Spleen (tissue), 11 donors: ENCODE results near the gene RBM4B. TPM values are rescaled to one million over a fixed set of nuclear protein-coding genes. Genes with fewer than 3 reads are reported as not detected.

ENCODE experiments used
- DNase-seq: peaks from one replicate; pipeline ENCODE4 v3.0.0-alpha.2; 2020
- H3K27ac ChIP-seq, 8 donors: fragments of 200-600 bp; sonication (generic) in 7 of 8; 1 replicate in 4 of 8; 2 replicates in 4 of 8; pipeline versions ENCODE4 v1.5.0 to v1.8.0; 2016 to 2021; ENCODE audit warnings: inconsistent platforms in 4 of 8, mild to moderate bottlenecking in 4 of 8, moderate library complexity in 1 of 8
- H3K27me3 ChIP-seq, 7 donors: fragments of 200-600 bp; sonication (generic) in 6 of 7; replicated peaks in 1 of 7; 1 replicate in 4 of 7; 2 replicates in 3 of 7; pipeline versions ENCODE4 v1.5.0 to v1.8.0; 2016 to 2021; ENCODE audit warnings: inconsistent platforms in 3 of 7, mild to moderate bottlenecking in 1 of 7
- H3K36me3 ChIP-seq, 6 donors: fragments of 200-600 bp; sonication (generic) in 5 of 6; 1 replicate in 4 of 6; 2 replicates in 2 of 6; pipeline versions ENCODE4 v1.5.0 to v1.8.0; 2016 to 2021; ENCODE audit warnings: inconsistent platforms in 2 of 6
- H3K4me1 ChIP-seq, 6 donors: fragments of 200-600 bp; sonication (generic) in 5 of 6; 1 replicate in 3 of 6; 2 replicates in 3 of 6; pipeline versions ENCODE4 v1.5.0 to v1.8.0; 2016 to 2021; ENCODE audit warnings: inconsistent platforms in 3 of 6
- H3K4me3 ChIP-seq, 8 donors: fragments of 200-600 bp; sonication (generic) in 7 of 8; 1 replicate in 4 of 8; 2 replicates in 4 of 8; pipeline versions ENCODE4 v1.5.0 to v1.8.0; 2016 to 2021; ENCODE audit warnings: inconsistent platforms in 4 of 8, mild to moderate bottlenecking in 4 of 8, moderate library complexity in 2 of 8
- H3K9me3 ChIP-seq, 8 donors: fragments of 200-600 bp; sonication (generic) in 7 of 8; 1 replicate in 4 of 8; 2 replicates in 4 of 8; pipeline versions ENCODE4 v1.5.0 to v1.8.0; 2016 to 2021; ENCODE audit warnings: inconsistent platforms in 4 of 8
- CTCF ChIP-seq, 11 experiments: fragments of 200-600 bp in 7 of 11; fragments of 450-650 bp in 4 of 11; sonication (generic) in 4 of 11; IDR thresholded peaks in 8 of 11; conservative IDR thresholded peaks in 3 of 11; 1 replicate in 7 of 11; 2 replicates in 4 of 11; pipeline versions ENCODE4 v1.4.0 to v1.8.0; 2016 to 2021; ENCODE audit warnings: antibody characterized with exemption in 11 of 11, inconsistent platforms in 4 of 11, mild to moderate bottlenecking in 1 of 11
- POLR2A ChIP-seq, 3 donors: fragments of 450-650 bp; IDR thresholded peaks; one replicate each; pipeline ENCODE4 v1.5.1; 2017; ENCODE audit warnings: antibody characterized with exemption in 3 of 3, mild to moderate bottlenecking in 1 of 3
- POLR2AphosphoS5 ChIP-seq, 3 donors: sonication (generic); formaldehyde crosslinking; IDR thresholded peaks; one replicate each; pipeline ENCODE4 v1.5.1; 2017; ENCODE audit warnings: antibody characterized with exemption in 3 of 3
- WGBS, 5 donors: extraction: QIAGEN DNeasy Blood & Tissue Kit in 3 of 5; methylation state at CpG; one replicate each; pipeline versions ENCODE4 v1.1.5 to v1.1.7; 2013 to 2018; 5-methylcytosine and 5-hydroxymethylcytosine counted together
- intact Hi-C: fragments of 100-400 bp; cut with DNase I; formaldehyde crosslinking; loops from one replicate; pipeline ENCODE4 v1.15.0; 2023; ENCODE audit warnings: low total_unique reads
- polyA plus RNA-seq, 3 donors: library from polyadenylated mRNA; stranded (reverse); fragments of 200-250 nt; gene quantifications; one replicate each; pipeline ENCODE4 v1.2.1, GENCODE V29; 2013
- total RNA-seq, 7 donors: library from RNA; depleted of rRNA in 3 of 7; stranded (reverse); fragments of >200 nt in 3 of 7; fragmentation: NEBNext Ultra II Directional in 4 of 7; extraction: Animal tissue kit (Norgen Biotek cat#: 25700) in 4 of 7; gene quantifications; one replicate each; pipeline versions ENCODE4 v1.1.0 to v1.2.1, GENCODE V29; 2016 to 2021
- donor health status: healthy with polysubstance abuse.
- donor health status: DM: no; HTN: no; CAD: no; lungs with moderate emphysema.
- donor health status: DM: no; HTN: no; CAD: no.
- donor health status: Bipolar disorder and iron deficiency.
- donor health status: healthy.
- donor health status: DM: no; HTN: no; CAD: no.
- donor health status: DM: yes; HTN: yes; CAD: no.

Gene RBM4B
- total and polyA plus RNA-seq, 10 donors: 14.8 to 23.0 (median 18.3) TPM

DNA sequence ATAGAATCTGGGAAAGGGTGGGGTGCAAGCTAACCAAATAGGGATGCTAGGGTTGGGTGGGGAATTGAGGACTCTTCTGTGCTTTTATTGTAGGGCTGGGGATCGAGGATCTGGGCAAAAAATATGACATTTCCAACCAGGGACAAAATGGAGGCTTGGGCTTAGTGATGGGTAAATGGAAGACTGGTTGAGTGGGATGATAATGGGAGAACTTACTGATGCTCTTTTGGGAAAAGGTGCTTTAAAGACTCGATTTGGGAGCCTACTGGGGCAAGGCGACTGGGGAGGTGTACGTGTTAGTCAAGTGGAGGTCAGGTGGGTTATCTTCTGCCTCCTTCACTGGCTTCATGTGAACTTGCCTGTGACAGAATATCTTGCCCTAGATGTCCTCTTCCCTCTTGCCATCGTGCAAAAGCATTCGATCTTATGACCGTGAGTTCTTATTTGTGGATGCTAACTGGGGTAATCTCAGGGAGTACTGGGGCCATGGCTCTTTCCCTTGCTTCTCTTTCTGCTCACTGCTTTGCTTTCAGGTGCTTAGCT lies 49.6 kb downstream of the RBM4B start:
- intact Hi-C loops: no loop called here
- Histone ChIP-seq H3K36me3 (peaks cover 3 to 100% (median 66%) of the 10 kb centered on the region in 6 donors), H3K27me3 (no peaks in the 10 kb centered on the region), H3K4me1 (peaks cover 3 to 100% (median 46%) of the 10 kb centered on the region in 6 donors), H3K4me3 (no peak overlapping the region), H3K9me3 (no peaks in the 10 kb centered on the region), H3K27ac (no peak overlapping the region)
- no peak for DNase-seq
- TF ChIP-seq CTCF (IDR thresholded peaks at IDR 0.05 in 8 of 11, conservative IDR thresholded peaks at IDR 0.05 in 3 of 11) (no peak), POLR2AphosphoS5 (IDR thresholded peaks at IDR 0.05) (no peak), POLR2A (IDR thresholded peaks at IDR 0.05) (no peak)
- 85 to 95% (median 93%) methylated on average over 7 of the region's 7 CpGs for whole genome bisulfite sequencing, 5 donors

DNA sequence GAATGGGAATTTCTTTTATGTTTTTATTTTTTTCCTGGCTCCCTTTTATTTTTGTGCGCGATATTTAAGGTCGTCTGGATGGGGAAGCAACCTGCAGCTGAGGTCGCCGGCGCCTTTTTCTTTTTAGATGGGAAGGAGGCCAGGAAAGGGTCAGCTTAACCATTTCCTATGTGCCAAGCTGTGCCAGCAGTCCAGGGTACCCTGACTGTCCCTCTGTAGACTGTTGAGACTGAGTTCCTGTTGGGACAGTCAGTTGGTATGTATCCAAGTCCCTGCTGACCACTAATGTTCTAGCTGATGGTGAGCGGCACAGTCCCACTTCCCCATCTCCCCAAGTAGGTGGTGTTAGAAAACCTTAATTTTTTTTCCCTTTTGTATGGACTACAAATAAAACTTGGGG lies 50.8 kb downstream of the RBM4B start:
- intact Hi-C loops: no loop called here
- Histone ChIP-seq H3K27me3 (no peaks in the 10 kb centered on the region), H3K4me3 (no peak overlapping the region), H3K27ac (no peak overlapping the region), H3K9me3 (no peaks in the 10 kb centered on the region), H3K4me1 (peaks cover 13 to 100% (median 48%) of the 10 kb centered on the region in 6 donors), H3K36me3 (peaks cover 3 to 100% (median 67%) of the 10 kb centered on the region in 6 donors)
- 61 to 84% (median 74%) methylated on average over 7 of the region's 7 CpGs for WGBS, 5 donors
- DNase-seq: no peak
- TF ChIP-seq POLR2AphosphoS5 (IDR thresholded peaks at IDR 0.05) (no peak), CTCF (IDR thresholded peaks at IDR 0.05 in 8 of 11, conservative IDR thresholded peaks at IDR 0.05 in 3 of 11) (no peak), POLR2A (IDR thresholded peaks at IDR 0.05) (no peak)

- H3K36me3 ChIP-seq: peaks cover 3 to 100% (median 68%) of the 10 kb centered on the region in 6 donors
- intact Hi-C loops: no loop called here
- 96 to 97% (median 97%) methylated on average over 25 of the region's 25 CpGs for WGBS, 5 donors
- TF ChIP-seq POLR2AphosphoS5 (IDR thresholded peaks at IDR 0.05) (peak in 1 of 3 donors; percentile 41), POLR2A (IDR thresholded peaks at IDR 0.05) (no peak)
- no peak overlapping the region for H3K27ac ChIP-seq
- H3K9me3 ChIP-seq: no peaks in the 10 kb centered on the region
- H3K27me3 ChIP-seq: no peaks in the 10 kb centered on the region
- no peak for DNase-seq
- H3K4me3 ChIP-seq: no peak overlapping the region
- H3K4me1 ChIP-seq: peaks cover 19 to 100% (median 49%) of the 10 kb centered on the region in 6 donors
Observed at GRCh38 chr11:66626382-66626781, 51.3 kb downstream of the RBM4B start.

DNA sequence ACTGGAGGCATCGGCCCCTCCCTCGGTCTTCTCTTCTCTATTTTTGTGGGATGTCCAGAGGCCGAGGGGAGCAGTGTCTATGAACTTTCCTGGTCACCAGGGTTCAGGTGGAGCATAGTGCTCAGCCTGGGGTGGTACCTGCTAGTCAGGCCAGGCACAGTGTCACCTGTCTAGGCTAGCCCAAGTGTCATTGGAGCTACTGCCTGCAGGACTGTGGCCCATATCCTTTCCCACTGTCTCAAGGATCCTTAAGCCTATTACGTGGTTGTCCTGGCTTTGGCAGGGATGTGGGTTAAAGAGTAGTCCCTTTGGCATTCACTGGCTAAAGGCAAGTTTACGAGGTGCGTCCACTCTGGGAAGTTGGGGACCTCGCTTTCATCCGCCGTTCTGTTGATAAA lies 51.9 kb downstream of the RBM4B start:
- Histone ChIP-seq H3K4me3 (no peak overlapping the region), H3K27me3 (no peaks in the 10 kb centered on the region), H3K4me1 (peaks cover 25 to 100% (median 55%) of the 10 kb centered on the region in 6 donors), H3K27ac (no peak overlapping the region), H3K9me3 (no peaks in the 10 kb centered on the region), H3K36me3 (peaks cover 3 to 100% (median 68%) of the 10 kb centered on the region in 6 donors)
- 87 to 96% (median 93%) methylated on average over 9 of the region's 9 CpGs for WGBS, 5 donors
- DNase-seq: no peak
- intact Hi-C loops: no loop called here
- TF ChIP-seq CTCF (IDR thresholded peaks at IDR 0.05 in 8 of 11, conservative IDR thresholded peaks at IDR 0.05 in 3 of 11) (no peak), POLR2A (IDR thresholded peaks at IDR 0.05) (no peak), POLR2AphosphoS5 (IDR thresholded peaks at IDR 0.05) (no peak)
